GM10266 (cell line): Measurements from ENCODE around the gene SWT1.

Source experiments
- DNase-seq: peaks from one replicate; pipeline ENCODE4 v3.0.0; 2012; ENCODE audit errors: extremely low spot score
- CTCF ChIP-seq: IDR thresholded peaks from 2 replicates; pipeline ENCODE4 v1.5.1; 2012; ENCODE audit warnings: mild to moderate bottlenecking, low read depth; ENCODE audit not compliant: control insufficient read depth, insufficient read depth; ENCODE audit errors: missing control alignments

The SWT1 gene

DNA sequence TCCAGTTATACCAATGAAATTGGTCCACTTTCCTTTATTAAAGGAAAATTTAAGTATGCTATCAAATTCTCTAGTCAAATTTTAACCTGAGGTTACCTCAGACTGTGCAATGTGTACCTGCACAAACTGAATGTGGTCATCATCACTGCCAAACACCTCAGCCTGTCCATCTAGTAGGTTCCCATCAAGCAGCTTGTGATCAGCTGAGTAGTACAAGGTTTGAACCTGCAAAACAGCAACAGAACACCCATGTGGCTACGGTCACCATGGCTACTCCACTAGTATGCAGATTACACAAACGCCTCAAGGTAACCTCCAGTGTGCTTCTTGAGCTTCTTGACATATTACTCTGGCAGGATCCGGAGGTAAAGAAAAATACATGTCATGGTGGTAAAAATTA lies 148.5 kb downstream of the SWT1 start:
- no peak for TF ChIP-seq CTCF
- no peak for DNase-seq

DNA sequence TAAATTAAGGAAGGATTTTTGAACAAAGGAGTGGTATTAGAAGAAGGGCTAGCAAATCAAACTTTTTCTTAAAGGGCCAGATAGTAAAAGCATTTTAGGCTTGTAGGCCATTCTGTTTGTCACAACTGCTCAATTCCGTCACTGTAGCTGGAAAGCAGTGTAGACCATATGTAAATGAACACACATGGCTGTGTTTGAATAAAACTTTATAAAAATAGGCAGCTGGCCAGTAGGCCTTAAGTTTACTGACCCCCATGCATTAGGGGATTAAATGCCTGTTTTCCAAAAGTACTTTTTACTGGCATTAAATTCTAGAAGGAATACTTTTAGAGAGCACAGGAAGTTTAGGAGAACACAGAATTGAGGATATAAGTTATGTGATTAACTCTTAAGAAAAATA lies 151.2 kb downstream of the SWT1 start:
- no peak for DNase-seq
- no peak for TF ChIP-seq CTCF

GRCh38 chr1:185309566-185309965 lies 152.6 kb downstream of the SWT1 start:
- no peak for TF ChIP-seq CTCF
- DNase-seq, result no peak

DNA sequence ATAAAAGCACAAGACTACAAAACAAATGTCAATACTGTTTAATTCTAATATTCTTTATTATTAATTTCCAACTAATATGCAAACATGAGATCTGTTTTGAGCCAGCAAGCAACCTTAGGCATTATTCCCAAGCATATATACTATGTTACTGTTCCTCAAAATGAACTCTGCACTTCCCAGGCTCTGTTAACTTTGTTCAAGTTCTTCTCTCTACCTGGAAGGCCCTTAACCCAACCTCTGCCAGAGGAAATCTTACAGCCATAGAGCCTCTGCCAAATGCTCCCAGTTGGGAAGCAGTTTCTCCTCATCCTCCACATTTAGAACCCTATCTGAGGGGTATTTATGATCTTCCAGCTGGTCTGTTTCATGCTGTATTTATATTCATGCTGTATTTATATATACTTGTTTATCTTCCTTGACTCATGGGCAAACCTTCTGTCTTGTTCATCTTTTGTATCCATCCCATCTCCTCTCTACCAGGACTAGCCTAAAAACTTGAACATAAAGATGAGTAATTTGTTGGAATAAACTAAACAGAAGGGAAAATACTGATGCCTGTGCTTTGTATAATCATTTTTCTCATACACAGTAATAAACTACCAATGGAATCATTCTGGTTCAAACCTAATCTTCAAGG lies 154.7 kb downstream of the SWT1 start:
- TF ChIP-seq CTCF, result no peak

GRCh38 chr1:185312361-185313138 lies 155.6 kb downstream of the SWT1 start:
- no peak for DNase-seq
- no peak for TF ChIP-seq CTCF

More for the DNA sequence above, 154.7 kb downstream of the SWT1 start:
- no peak for DNase-seq

GRCh38 chr1:185314411-185314810 lies 157.4 kb downstream of the SWT1 start:
- TF ChIP-seq CTCF, result no peak
- DNase-seq, result no peak

- TF ChIP-seq CTCF, result no peak
- DNase-seq, result no peak
Measured at GRCh38 chr1:185315445-185316071, 158.6 kb downstream of the SWT1 start.
